ENCODE results near the gene OR8I2. TPM values are rescaled to one million over a fixed set of nuclear protein-coding genes. Genes with fewer than 3 reads are reported as not detected.
"Not testable (repeated sequence)": the region's sequence is repeated elsewhere in the genome, so short reads cannot be mapped to it uniquely, and the experiment has no call there.

OR8I2 gene
- total and polyA plus RNA-seq, 2 of the 13 experiments (the other 11 are each of a cell fraction or from before 2014, with no cell fraction given) = not detected

- TF ChIP-seq, protein P1, sequence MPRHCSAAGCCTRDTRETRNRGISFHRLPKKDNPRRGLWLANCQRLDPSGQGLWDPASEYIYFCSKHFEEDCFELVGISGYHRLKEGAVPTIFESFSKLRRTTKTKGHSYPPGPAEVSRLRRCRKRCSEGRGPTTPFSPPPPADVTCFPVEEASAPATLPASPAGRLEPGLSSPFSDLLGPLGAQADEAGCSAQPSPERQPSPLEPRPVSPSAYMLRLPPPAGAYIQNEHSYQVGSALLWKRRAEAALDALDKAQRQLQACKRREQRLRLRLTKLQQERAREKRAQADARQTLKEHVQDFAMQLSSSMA (CRISPR knock-in tag; IDR thresholded peaks at IDR 0.05) = no peak
- no peak for TF ChIP-seq MIER3 (CRISPR knock-in tag; IDR thresholded peaks at IDR 0.05; ENCODE audit: borderline replicate concordance)
Measured at GRCh38 chr11:56122073-56122472, 29.0 kb downstream of the OR8I2 start, which contains the start of gene OR8H3 (continued).

DNA sequence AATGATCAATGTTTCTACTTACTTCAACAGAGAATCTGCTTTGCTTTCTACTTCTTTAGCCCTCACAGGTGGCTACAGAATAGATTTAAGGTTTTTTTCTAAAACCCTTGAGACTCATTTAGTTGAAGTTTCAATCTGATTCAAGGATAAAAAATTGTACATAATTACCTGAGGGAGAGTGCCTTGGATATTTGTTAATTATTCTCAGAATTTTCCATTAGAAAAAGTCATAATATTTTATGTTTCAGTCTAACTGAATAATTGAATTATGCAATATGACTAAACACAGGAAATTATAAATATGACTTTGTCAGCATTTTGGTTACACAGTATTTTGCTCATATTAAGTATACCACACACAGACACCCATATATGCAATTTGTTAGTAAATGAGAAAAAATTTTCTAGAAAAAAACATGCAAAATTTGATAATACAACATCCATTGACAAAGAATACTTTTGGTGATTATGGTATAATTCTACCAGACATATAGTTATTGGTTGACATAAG is 47.1 kb downstream of the OR8I2 start, which contains the start of gene OR8J3:
Gene OR8J3, minus strand, starts transcription at position 51 of the 511 bp plus-strand sequence. CDS start 2,483 bp downstream, outside the sequence.
- Histone ChIP-seq H3K36me3 (replicated peaks in 1 of 2; ENCODE audit: control insufficient read depth in 1 of 2, insufficient read depth in 2 of 2, low read length in 2 of 2) (no peaks in the 10 kb centered on the region), H3K9ac (ENCODE audit: insufficient read depth, low read depth, low read length) (no peak within 1 kb of the TSS), H4K20me1 (ENCODE audit: insufficient read depth, low read length) (no peaks in the 10 kb centered on the region), H3K27me3 (ENCODE audit: control insufficient read depth in 1 of 2, insufficient read depth in 2 of 2, low read length in 2 of 2) (no peaks in the 10 kb centered on the region), H3K27ac (ENCODE audit: extremely low read length, insufficient read depth, low read length) (no peak within 1 kb of the TSS), H3K4me2 (ENCODE audit: low read depth, low read length) (no peak within 1 kb of the TSS), H3K4me1 (ENCODE audit: insufficient read depth, low read length) (no peaks in the 10 kb centered on the region), H3K79me2 (ENCODE audit: insufficient read depth, low read length) (no peaks in the 10 kb centered on the region), H2AFZ (ENCODE audit: low read length) (no peak within 1 kb of the TSS), H3K9me3 (ENCODE audit: low read length) (peaks cover 21% of the 10 kb centered on the region), H3K4me3 (replicated peaks in 1 of 3; ENCODE audit: insufficient read depth in 1 of 3, low read depth in 2 of 3, low read length in 3 of 3) (no peak within 1 kb of the TSS)
- FAIRE-seq (no peak), DNase-seq (ENCODE audit: low spot score) (no peak), ATAC-seq (no peak)
- in situ Hi-C loops (cut with HindIII; ENCODE audit: extremely low pct_ligation_motif_present, low pct_unique_long_range_greater_than_20kb) (no loop called here), intact Hi-C loops (cut with micrococcal nuclease; ENCODE audit: unreplicated experiment) (loop anchor here (5.0 kb wide), 1 partner anchor 627 kb away; no protein-coding TSS in a partner anchor)
- no TSS peak for BruUV-seq (replicated peaks)
- POLR2A ChIA-PET = no interaction called here
- CTCF ChIA-PET (ENCODE audit: low intra/inter-chr PET ratio, low total read pairs) = no interaction called here
- TF ChIP-seq MAFF (IDR thresholded peaks at IDR 0.05; ENCODE audit: low read depth, low read length) (peak; percentile 56; the same call in 1 of the 2 replicates), ZMAT5 (CRISPR knock-in tag; IDR thresholded peaks at IDR 0.05; ENCODE audit: borderline replicate concordance, low read depth) (no peak), PCBP1 (IDR thresholded peaks at IDR 0.05; ENCODE audit: borderline replicate concordance, low read depth, low read length) (no peak), ZNF253 (CRISPR knock-in tag; IDR thresholded peaks at IDR 0.05; ENCODE audit: borderline replicate concordance) (no peak), MAFK (conservative IDR thresholded peaks at IDR 0.05 in 1 of 2, IDR thresholded peaks at IDR 0.05 in 1 of 2; ENCODE audit: low read length in 2 of 2) (peak; percentile 53 to 80; a peak in 3 of 4 replicates)

DNA sequence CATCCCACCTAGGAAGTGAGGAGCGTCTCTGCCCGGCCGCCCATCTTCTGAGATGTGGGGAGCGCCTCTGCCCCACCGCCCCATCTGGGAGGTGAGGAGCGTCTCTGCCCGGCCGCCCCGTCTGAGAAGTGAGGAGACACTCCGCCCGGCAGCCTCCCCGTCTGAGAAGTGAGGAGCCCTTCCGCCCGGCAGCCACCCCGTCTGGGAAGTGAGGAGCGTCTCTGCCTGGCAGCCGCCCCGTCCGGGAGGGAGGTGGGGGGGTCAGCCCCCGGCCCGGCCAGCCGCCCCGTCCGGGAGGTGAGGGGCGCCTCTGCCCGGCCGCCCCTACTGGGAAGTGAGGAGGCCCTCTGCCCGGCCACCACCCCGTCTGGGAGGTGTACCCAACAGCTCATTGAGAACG is 50.6 kb downstream of the OR8I2 start:
- in situ Hi-C loops (cut with HindIII; ENCODE audit: extremely low pct_ligation_motif_present, low pct_unique_long_range_greater_than_20kb); ATAC-seq; H3K27me3 ChIP-seq (ENCODE audit: control insufficient read depth in 1 of 2, insufficient read depth in 2 of 2, low read length in 2 of 2); H3K36me3 ChIP-seq (replicated peaks in 1 of 2; ENCODE audit: control insufficient read depth in 1 of 2, insufficient read depth in 2 of 2, low read length in 2 of 2); H3K9ac ChIP-seq (ENCODE audit: insufficient read depth, low read depth, low read length); H3K27ac ChIP-seq (ENCODE audit: extremely low read length, insufficient read depth, low read length); H3K4me3 ChIP-seq (replicated peaks in 1 of 3; ENCODE audit: insufficient read depth in 1 of 3, low read depth in 2 of 3, low read length in 3 of 3); H2AFZ ChIP-seq (ENCODE audit: low read length); DNase-seq (ENCODE audit: low spot score); BruUV-seq (replicated peaks); CTCF ChIA-PET (ENCODE audit: low intra/inter-chr PET ratio, low total read pairs); H4K20me1 ChIP-seq (ENCODE audit: insufficient read depth, low read length); FAIRE-seq; H3K79me2 ChIP-seq (ENCODE audit: insufficient read depth, low read length); H3K4me2 ChIP-seq (ENCODE audit: low read depth, low read length); H3K4me1 ChIP-seq (ENCODE audit: insufficient read depth, low read length); POLR2A ChIA-PET: not testable (repeated sequence)
- H3K9me3 ChIP-seq (ENCODE audit: low read length) = peaks cover 47% of the 10 kb centered on the region
- intact Hi-C loops (cut with micrococcal nuclease; ENCODE audit: unreplicated experiment) = loop anchor here (5.0 kb wide), 1 partner anchor 624 kb away; no protein-coding TSS in a partner anchor
- 66% methylated on average over 6 of the region's 30 CpGs for WGBS (ENCODE audit: low lambda C conversion rate)
